DMS 273 (cell line): ENCODE data around the gene MOB3B.
A peak's percentile ranks its signal among the peaks of the same experiment; 100 is the strongest.

ENCODE experiments used
- DNase-seq: peaks from one replicate; lab custom pipeline; 2025; ENCODE audit not compliant: unreplicated experiment; lab: John Stamatoyannopoulos, UW

The MOB3B gene

DNA sequence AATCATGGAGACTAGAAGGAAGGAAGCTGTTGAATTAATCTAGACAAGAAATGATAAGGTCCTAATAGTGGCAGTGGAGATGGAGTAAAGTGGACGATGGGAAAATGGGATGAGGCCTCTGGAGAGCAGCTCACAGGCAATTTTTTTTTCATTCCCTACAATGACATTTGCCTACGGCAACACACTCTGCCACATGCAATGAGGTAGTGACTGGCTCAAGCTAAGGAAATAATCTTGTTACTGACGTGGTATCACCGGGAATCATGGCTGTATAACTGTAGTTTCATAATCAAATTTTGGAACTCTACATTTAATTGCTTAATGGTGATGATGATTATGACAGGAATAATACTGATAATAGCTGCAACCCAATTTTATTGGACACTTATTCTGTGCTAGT, 12.1 kb upstream of the MOB3B start:
- no peak for DNase-seq

DNA sequence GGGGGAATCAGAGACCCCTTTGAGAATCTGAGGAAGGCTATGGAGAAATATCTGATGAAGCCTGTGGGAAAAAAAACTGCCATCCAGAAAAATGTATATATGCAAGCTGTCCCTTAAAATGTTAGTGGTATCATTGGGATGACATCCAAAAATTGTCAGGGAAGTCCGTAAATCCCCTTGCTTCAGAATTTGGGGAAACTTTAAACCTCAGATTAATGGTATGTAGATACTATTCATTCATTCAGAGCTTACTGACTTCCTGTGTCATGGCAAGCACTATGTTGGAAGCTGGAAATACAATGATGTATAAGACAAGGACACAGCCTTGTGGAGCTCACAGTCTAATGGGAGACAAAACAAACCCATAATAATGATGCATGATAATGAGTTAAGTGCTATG, 10.9 kb upstream of the MOB3B start:
- no peak for DNase-seq

GRCh38 chr9:27539479-27540441, 10.1 kb upstream of the MOB3B start:
- no peak for DNase-seq

DNA sequence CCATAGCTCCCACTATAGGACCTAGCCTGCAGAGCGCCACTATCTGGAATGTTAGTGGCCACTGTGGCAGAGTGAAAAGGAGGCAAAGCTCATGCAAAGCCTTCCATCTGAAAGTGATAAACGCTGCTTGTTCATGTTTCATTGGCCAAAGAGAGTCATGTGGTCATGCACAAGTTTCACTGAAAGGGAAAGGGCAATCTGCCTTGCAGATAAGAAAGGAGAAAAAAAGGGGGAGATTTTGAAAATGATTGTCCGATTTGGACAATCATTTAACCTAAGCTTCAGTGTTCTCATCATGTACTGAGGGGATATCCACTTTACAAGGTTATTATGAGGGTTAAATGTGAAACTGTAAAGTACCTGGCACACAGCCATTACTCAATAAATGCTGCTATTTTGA, 9.0 kb upstream of the MOB3B start:
- DNase-seq = no peak

- no peak for DNase-seq
Observed at GRCh38 chr9:27537756-27538155, 8.1 kb upstream of the MOB3B start.

DNA sequence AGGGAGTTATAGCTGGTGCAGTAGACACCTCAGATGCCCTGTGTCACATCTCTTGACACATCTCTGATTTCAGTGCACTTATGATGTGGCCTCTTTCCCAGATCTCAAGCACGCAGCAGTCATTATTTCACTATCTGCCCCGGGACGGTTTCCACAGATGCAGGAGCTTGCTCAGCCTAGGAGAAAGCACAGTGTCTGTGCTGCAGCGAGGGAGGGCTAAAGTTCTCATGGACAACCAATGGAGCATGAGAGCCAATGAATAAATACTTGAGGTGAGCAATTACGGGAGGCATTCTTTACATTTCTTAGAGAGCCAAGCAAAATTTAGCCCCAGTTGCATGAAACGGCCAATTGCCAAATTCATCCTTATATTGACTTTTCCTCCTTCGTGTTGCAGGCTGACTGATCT, 7.4 kb upstream of the MOB3B start:
- no peak for DNase-seq

DNA sequence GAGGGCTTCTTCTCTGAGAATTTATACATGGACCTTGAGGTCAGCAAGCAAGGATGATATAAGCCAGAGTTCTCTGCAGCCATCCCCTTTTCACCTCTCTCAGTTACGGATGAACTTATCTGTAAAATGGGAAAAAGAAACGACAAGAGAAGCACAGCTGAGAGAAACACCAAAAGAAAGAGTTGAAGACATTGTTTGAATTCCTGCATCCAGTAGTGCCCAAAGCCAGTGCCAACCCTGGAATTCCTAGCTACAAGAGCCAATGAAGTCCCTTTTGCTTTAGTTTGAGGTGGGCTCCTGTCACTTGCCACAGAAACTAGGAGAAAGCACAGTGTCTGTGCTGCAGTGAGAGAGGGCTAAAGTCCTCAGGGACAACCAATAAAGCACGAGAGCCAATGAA, 6.6 kb upstream of the MOB3B start:
- no peak for DNase-seq

DNA sequence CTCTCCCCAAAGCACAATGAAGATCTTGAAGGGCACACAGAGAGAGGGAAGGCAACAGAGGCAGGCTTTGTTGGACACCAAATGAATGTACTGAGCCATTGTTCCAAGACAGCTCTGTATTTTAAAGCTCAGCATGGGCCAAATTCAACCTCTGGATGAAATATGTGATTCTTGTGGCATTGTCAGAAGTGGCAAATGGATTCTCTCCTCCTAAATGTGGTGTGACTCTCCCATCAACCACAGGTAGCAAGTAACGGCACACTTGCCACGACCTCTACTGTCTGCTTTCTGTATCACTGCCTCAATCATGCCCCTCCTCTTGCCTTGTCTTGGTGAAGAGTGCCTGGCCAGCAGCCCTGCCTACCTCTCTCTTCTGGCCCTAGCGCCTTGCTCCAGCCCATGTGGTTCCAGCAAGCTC, 6.1 kb upstream of the MOB3B start:
- peak; percentile 11 for DNase-seq

DNA sequence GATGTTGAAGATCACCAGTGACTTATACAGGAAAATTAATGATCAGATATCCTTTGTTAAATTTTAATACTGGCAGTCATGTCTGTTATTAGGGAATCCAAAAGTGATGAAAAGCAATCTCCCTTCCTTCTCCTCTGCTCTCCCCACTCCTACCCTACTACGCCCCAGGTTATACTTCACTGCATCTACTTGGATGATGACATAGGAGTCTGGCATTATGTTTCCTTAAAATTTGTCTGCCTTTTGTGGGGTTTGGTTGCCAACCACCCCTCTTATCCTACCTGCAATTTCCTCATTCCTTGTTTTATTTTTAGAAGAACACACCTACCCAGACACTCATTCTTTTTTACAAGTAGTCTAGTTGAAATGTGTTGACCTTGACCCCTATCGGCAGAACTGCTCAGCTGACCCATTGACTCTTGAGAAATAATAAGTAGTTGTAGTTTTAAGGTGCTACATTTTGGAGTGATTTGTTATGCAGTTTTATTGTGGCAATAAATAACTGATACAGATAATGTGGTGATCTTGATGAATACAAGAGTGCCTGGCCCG, 5.1 kb upstream of the MOB3B start:
- no peak for DNase-seq

- DNase-seq = no peak
Observed at GRCh38 chr9:27534131-27534530, 4.5 kb upstream of the MOB3B start.

DNA sequence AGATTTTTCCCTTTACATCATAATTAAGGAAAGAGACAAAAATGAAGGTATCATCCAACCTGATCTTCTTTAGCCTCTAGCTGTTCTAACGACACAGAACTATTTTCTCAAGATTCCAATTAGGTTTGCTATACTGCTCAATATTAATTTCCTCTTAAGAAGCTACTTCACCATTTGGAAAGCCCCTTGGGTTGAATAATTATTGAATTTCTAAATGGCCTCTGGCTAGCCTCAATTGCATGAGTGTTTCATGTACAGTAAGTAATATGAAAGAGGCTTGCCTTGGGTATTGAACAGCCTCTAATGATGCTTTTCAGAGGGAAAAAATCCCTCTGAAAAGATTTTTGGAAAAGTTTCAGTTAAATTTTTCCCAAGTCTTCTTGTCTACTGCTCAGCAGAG, 3.7 kb upstream of the MOB3B start:
- DNase-seq = no peak

- no peak for DNase-seq
Observed at GRCh38 chr9:27532046-27532445, 2.4 kb upstream of the MOB3B start.

- DNase-seq = no peak
Observed at GRCh38 chr9:27530915-27531755, 1.5 kb upstream of the MOB3B start.

- DNase-seq = peak; percentile 70
Observed at GRCh38 chr9:27528886-27529315, 713 bp downstream of the MOB3B start.

GRCh38 chr9:27528076-27528885, 1.3 kb downstream of the MOB3B start:
- DNase-seq = peak; percentile 83

GRCh38 chr9:27527702-27528075, 1.9 kb downstream of the MOB3B start:
- no peak for DNase-seq

DNA sequence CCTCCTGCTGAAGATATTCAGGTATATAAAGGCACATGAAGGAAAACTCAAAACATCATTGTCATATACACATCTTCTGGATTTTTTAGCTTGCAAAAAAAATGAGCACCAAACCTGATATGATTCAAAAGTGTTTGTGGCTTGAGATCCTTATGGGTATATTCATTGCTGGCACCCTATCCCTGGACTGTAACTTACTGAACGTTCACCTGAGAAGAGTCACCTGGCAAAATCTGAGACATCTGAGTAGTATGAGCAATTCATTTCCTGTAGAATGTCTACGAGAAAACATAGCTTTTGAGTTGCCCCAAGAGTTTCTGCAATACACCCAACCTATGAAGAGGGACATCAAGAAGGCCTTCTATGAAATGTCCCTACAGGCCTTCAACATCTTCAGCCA, 5.4 kb downstream of the MOB3B start, which contains the start of gene IFNK:
Gene IFNK, plus strand, starts transcription at position 55 of the 400 bp plus-strand sequence. Its CDS starts 47 bp downstream, at position 102.
- DNase-seq = no peak

DNA sequence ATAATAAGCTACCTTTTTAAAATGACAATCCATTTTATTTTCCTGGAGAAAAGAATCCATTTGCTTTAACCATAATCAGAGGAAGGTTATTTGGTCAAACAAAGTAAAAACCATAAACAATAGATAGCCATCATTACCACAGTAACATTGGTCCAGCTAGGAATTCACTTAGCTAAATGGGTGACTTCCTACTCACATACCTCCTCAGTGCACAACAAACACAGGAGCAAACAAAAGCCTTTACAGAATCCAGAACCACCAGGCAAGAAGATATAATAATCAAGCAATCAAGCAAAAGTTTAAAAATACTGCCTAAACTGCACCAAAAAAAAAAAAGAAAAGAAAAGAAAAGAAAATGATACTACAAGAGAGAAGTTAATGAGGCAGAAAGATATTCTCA, 6.5 kb downstream of the MOB3B start:
- DNase-seq = no peak

DNA sequence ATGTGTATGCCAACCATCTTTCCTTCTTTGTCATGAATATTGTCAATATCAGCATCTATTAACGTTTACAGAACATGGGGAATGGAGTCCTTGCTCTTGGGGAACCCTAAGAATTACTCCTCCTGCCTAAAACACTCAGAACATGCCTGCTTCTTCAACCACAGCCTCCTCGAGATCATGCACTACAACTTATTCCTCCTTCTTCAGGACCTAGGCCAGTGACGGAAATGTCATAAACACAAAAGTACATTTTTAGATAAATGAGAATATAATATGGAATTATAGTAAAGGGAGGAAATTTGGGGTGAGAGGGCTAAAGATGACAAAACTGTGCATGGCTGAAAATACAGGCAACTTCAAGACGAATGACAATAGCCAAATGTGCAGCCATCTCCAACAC, 8.6 kb downstream of the MOB3B start:
- no peak for DNase-seq
